Breast epithelium (tissue), 3 donors: Measurements from ENCODE around the gene WDR70.

Source experiments
- CTCF ChIP-seq, 3 donors: fragments of 450-650 bp; IDR thresholded peaks; one replicate each; pipeline ENCODE4 v1.5.1; 2016 to 2017; ENCODE audit warnings: antibody characterized with exemption in 3 of 3, mild to moderate bottlenecking in 3 of 3, moderate library complexity in 3 of 3
- POLR2A ChIP-seq: fragments of 450-650 bp; IDR thresholded peaks from one replicate; pipeline ENCODE4 v1.6.1; 2016; ENCODE audit warnings: antibody characterized with exemption, mild to moderate bottlenecking, moderate library complexity
- POLR2AphosphoS5 ChIP-seq, 3 donors: sonication (generic); formaldehyde crosslinking; IDR thresholded peaks; one replicate each; pipeline ENCODE4 v1.6.1; 2017; ENCODE audit warnings: antibody characterized with exemption in 3 of 3

GRCh38 chr5:37490120-37490810 is 111.1 kb downstream of the WDR70 start:
- TF ChIP-seq CTCF (IDR thresholded peaks at IDR 0.05) (no peak), POLR2AphosphoS5 (IDR thresholded peaks at IDR 0.05) (no peak), POLR2A (no peak)
